H9 (cell line): Measurements from ENCODE around the gene B3GALT5. TPM values are rescaled to one million over a fixed set of nuclear protein-coding genes. Genes with fewer than 3 reads are reported as not detected.

ENCODE experiments used
- DNase-seq: peaks from one replicate; pipeline ENCODE4 v3.0.0-alpha.2; 2017
- H2AFZ ChIP-seq: one replicate; pipeline ENCODE4 v1.6.1; 2013; ENCODE audit warnings: mild to moderate bottlenecking, low read length, control low read depth, moderate library complexity
- H2AK5ac ChIP-seq: 2 replicates; pipeline ENCODE4 v1.6.1; 2013; ENCODE audit warnings: low read length, control low read depth, mixed read lengths; ENCODE audit not compliant: insufficient read length
- H2BK120ac ChIP-seq: one replicate; pipeline ENCODE4 v1.6.1; 2013; ENCODE audit warnings: low read depth, mild to moderate bottlenecking, low read length, control low read depth, inconsistent platforms; ENCODE audit not compliant: poor library complexity, severe bottlenecking
- H2BK12ac ChIP-seq: 2 replicates; pipeline ENCODE4 v1.6.1; 2013; ENCODE audit warnings: low read length, control low read depth, mixed read lengths, low read depth; ENCODE audit not compliant: insufficient read length
- H2BK15ac ChIP-seq: 2 replicates; pipeline ENCODE4 v1.6.1; 2013; ENCODE audit warnings: low read depth, low read length, control low read depth
- H2BK20ac ChIP-seq: one replicate; pipeline ENCODE4 v1.6.1; 2013; ENCODE audit warnings: low read depth, mild to moderate bottlenecking, low read length, control low read depth, inconsistent platforms; ENCODE audit not compliant: poor library complexity, severe bottlenecking
- H2BK5ac ChIP-seq: 2 replicates; pipeline ENCODE4 v1.6.1; 2013; ENCODE audit warnings: low read length, control low read depth, mixed read lengths; ENCODE audit not compliant: insufficient read length
- H3K14ac ChIP-seq: 2 replicates; pipeline ENCODE4 v1.6.1; 2013; ENCODE audit warnings: low read length, control low read depth; ENCODE audit not compliant: insufficient read depth
- H3K18ac ChIP-seq: 2 replicates; pipeline ENCODE4 v1.6.1; 2013; ENCODE audit warnings: low read depth, mild to moderate bottlenecking, mixed read lengths, low read length, control low read depth; ENCODE audit not compliant: insufficient read length
- H3K23ac ChIP-seq: 2 replicates; pipeline ENCODE4 v1.6.1; 2013; ENCODE audit warnings: low read length, control low read depth, mixed read lengths, low read depth; ENCODE audit not compliant: insufficient read length
- H3K23me2 ChIP-seq: 2 replicates; pipeline ENCODE4 v1.6.1; 2013; ENCODE audit warnings: low read depth, mild to moderate bottlenecking, mixed read lengths, low read length, control low read depth; ENCODE audit not compliant: insufficient read length, poor library complexity, severe bottlenecking
- H3K27ac ChIP-seq: 2 replicates; pipeline ENCODE4 v1.5.1; 2013; ENCODE audit warnings: low read length, control low read depth, mixed read lengths, low read depth; ENCODE audit not compliant: insufficient read length
- H3K27me3 ChIP-seq: 2 replicates; pipeline ENCODE4 v1.6.1; 2013; ENCODE audit warnings: low read length, control low read depth, inconsistent platforms; ENCODE audit not compliant: insufficient read depth
- H3K4ac ChIP-seq: 2 replicates; pipeline ENCODE4 v1.6.1; 2013; ENCODE audit warnings: low read depth, mild to moderate bottlenecking, control low read depth, inconsistent platforms, low read length, moderate library complexity
- H3K4me1 ChIP-seq: 2 replicates; pipeline ENCODE4 v1.6.1; 2013; ENCODE audit warnings: low read length, control low read depth, inconsistent platforms; ENCODE audit not compliant: insufficient read depth
- H3K4me2 ChIP-seq: 2 replicates; pipeline ENCODE4 v1.6.1; 2013; ENCODE audit warnings: low read length, control low read depth, mixed read lengths; ENCODE audit not compliant: insufficient read length, insufficient read depth
- H3K56ac ChIP-seq: 2 replicates; pipeline ENCODE4 v1.6.1; 2013; ENCODE audit warnings: low read depth, mild to moderate bottlenecking, mixed read lengths, low read length, control low read depth; ENCODE audit not compliant: insufficient read length
- H3K79me1 ChIP-seq: 2 replicates; pipeline ENCODE4 v1.6.1; 2013; ENCODE audit warnings: low read depth, mild to moderate bottlenecking, moderate library complexity, low read length, control low read depth, inconsistent platforms; ENCODE audit not compliant: insufficient read depth, poor library complexity, severe bottlenecking
- H3K79me2 ChIP-seq: 2 replicates; pipeline ENCODE4 v1.6.1; 2013; ENCODE audit warnings: low read length, control low read depth, inconsistent platforms; ENCODE audit not compliant: insufficient read depth
- H3K9ac ChIP-seq: 2 replicates; pipeline ENCODE4 v1.6.1; 2013; ENCODE audit warnings: low read length, control low read depth, mixed read lengths; ENCODE audit not compliant: insufficient read length; ENCODE audit errors: extremely low read depth
- H3K9me3 ChIP-seq: one replicate; pipeline ENCODE4 v1.6.1; 2013; ENCODE audit warnings: low read depth, low read length, inconsistent platforms; ENCODE audit not compliant: control insufficient read depth
- H3T11ph ChIP-seq: one replicate; pipeline ENCODE4 v1.6.1; 2013; ENCODE audit warnings: mild to moderate bottlenecking, low read length, control low read depth, inconsistent platforms
- H4K20me1 ChIP-seq: one replicate; pipeline ENCODE4 v1.6.1; 2013; ENCODE audit not compliant: control insufficient read depth, insufficient read length, insufficient read depth
- H4K5ac ChIP-seq: 2 replicates; pipeline ENCODE4 v1.6.1; 2013; ENCODE audit warnings: low read depth, mild to moderate bottlenecking, mixed read lengths, low read length, control low read depth; ENCODE audit not compliant: insufficient read length
- H4K8ac ChIP-seq: replicated peaks from 2 replicates; pipeline ENCODE4 v1.6.1; 2013; ENCODE audit warnings: low read length, control low read depth, mixed read lengths, low read depth; ENCODE audit not compliant: insufficient read length
- H4K91ac ChIP-seq: 2 replicates; pipeline ENCODE4 v1.6.1; 2013; ENCODE audit warnings: low read depth, mild to moderate bottlenecking, moderate library complexity, mixed read lengths, low read length, control low read depth; ENCODE audit not compliant: insufficient read length
- H3K27ac Mint-ChIP-seq, 3 experiments: 2 replicates in 2 of 3; 3 replicates in 1 of 3; pipeline ENCODE4 v1.8.0; 2020 to 2021; ENCODE audit warnings: mixed read lengths in 3 of 3, mild to moderate bottlenecking in 1 of 3, moderate library complexity in 1 of 3
- H3K27me3 Mint-ChIP-seq: 2 replicates; pipeline ENCODE4 v1.8.0; 2021; ENCODE audit warnings: low read depth, mild to moderate bottlenecking, moderate library complexity, mixed read lengths
- H3K36me3 Mint-ChIP-seq, 3 experiments: 2 replicates in 2 of 3; 3 replicates in 1 of 3; pipeline ENCODE4 v1.8.0; 2020 to 2021; ENCODE audit warnings: low read depth in 3 of 3, mixed read lengths in 3 of 3; ENCODE audit not compliant: insufficient read depth in 1 of 3
- H3K4me1 Mint-ChIP-seq, 2 experiments: 2 replicates each; pipeline ENCODE4 v1.8.0; 2020; ENCODE audit warnings: mixed read lengths in 2 of 2
- H3K4me3 Mint-ChIP-seq, 2 experiments: 2 replicates in 1 of 2; 3 replicates in 1 of 2; pipeline ENCODE4 v1.8.0; 2020 to 2021; ENCODE audit warnings: mild to moderate bottlenecking in 2 of 2, mixed read lengths in 2 of 2, moderate library complexity in 1 of 2
- H3K9me3 Mint-ChIP-seq, 2 experiments: 2 replicates in 1 of 2; 3 replicates in 1 of 2; pipeline ENCODE4 v1.8.0; 2020; ENCODE audit warnings: mild to moderate bottlenecking in 2 of 2, mixed read lengths in 2 of 2, moderate library complexity in 1 of 2
- CTCF ChIP-seq: fragments of 200-600 bp; sonication (generic); conservative IDR thresholded peaks from 3 replicates; pipeline ENCODE4 v1.8.0; 2021; ENCODE audit warnings: antibody characterized with exemption, mild to moderate bottlenecking
- WGBS: extraction: QIAGEN DNeasy Blood & Tissue Kit; methylation state at CpG from one replicate; pipeline ENCODE4 v1.1.7; 2013; ENCODE audit warnings: missing lambda C conversion rate, low lambda C conversion rate, mixed read lengths; ENCODE audit not compliant: insufficient read length; ENCODE audit errors: extremely low coverage; 5-methylcytosine and 5-hydroxymethylcytosine counted together
- total RNA-seq: library from RNA; stranded (reverse); gene quantifications from 2 replicates; pipeline ENCODE4 v1.2.1, GENCODE V29; 2021

Gene B3GALT5
- total RNA-seq, 1 experiment from 2014 or later: 24.7 TPM

- Histone ChIP-seq H3K23me2 (no peaks in the 10 kb centered on the region), H2BK15ac (no peak overlapping the region), H3T11ph (no peak overlapping the region), H2BK5ac (no peak overlapping the region), H3K14ac (no peak overlapping the region), H3K27me3 (no peaks in the 10 kb centered on the region), H3K79me2 (no peaks in the 10 kb centered on the region), H3K23ac (no peak overlapping the region), H2AK5ac (no peak overlapping the region), H4K5ac (no peak overlapping the region), H3K4me2 (no peak overlapping the region), H2AFZ (no peak overlapping the region), H4K8ac (no peak overlapping the region), H3K56ac (no peak overlapping the region), H3K4me1 (no peaks in the 10 kb centered on the region; the same call in 1 of the 2 replicates), H2BK12ac (no peak overlapping the region), H3K27ac (no peak overlapping the region), H2BK120ac (no peak overlapping the region), H4K91ac (no peak overlapping the region), H3K4ac (no peak overlapping the region), H3K18ac (no peak overlapping the region), H3K79me1 (no peaks in the 10 kb centered on the region), H3K9ac (no peak overlapping the region), H4K20me1 (no peaks in the 10 kb centered on the region), H3K9me3 (no peaks in the 10 kb centered on the region), H2BK20ac (no peak overlapping the region)
- no peak overlapping the region for H3K4me3 Mint-ChIP-seq
- H3K36me3 Mint-ChIP-seq: peaks cover 14 to 25% (median 16%) of the 10 kb centered on the region in 3 experiments
- H3K9me3 Mint-ChIP-seq: no peaks in the 10 kb centered on the region
- TF ChIP-seq CTCF: no peak
- no peak for DNase-seq
- peak overlapping the region in 1 of 3 experiments; percentile 28; a peak in 2 of 7 replicates for H3K27ac Mint-ChIP-seq
- WGBS: no CpG with 5 or more reads among the region's 8 CpGs
- peaks cover 28 to 33% of the 10 kb centered on the region in 2 experiments for H3K4me1 Mint-ChIP-seq
- H3K27me3 Mint-ChIP-seq: no peaks in the 10 kb centered on the region; the same call in 1 of the 2 replicates
These were observed 59.2 kb downstream of the B3GALT5 start for GRCh38 chr21:39671986-39672385.
